IMR-90 (cell line): ENCODE results near the gene EBI3.

Source experiments
- CHD1 ChIP-seq: IDR thresholded peaks from 2 replicates; pipeline ENCODE4 v1.6.1; 2012; ENCODE audit warnings: low read depth, low read length, improper control_type of control experiment
- FOS ChIP-seq: fragments of 150-350 bp; IDR thresholded peaks from 2 replicates; pipeline ENCODE4 v1.6.1; 2016; ENCODE audit warnings: low read depth, low read length
- MAFK ChIP-seq: IDR thresholded peaks from 2 replicates; pipeline ENCODE4 v1.6.1; 2012; ENCODE audit warnings: low read depth, low read length, improper control_type of control experiment
- MAZ ChIP-seq: IDR thresholded peaks from 2 replicates; pipeline ENCODE4 v1.6.1; 2012; ENCODE audit warnings: low read depth, mild to moderate bottlenecking, low read length, improper control_type of control experiment, moderate library complexity, borderline replicate concordance
- MXI1 ChIP-seq: IDR thresholded peaks from 2 replicates; pipeline ENCODE4 v1.6.1; 2012; ENCODE audit warnings: low read depth, mild to moderate bottlenecking, low read length, moderate library complexity, borderline replicate concordance
- POLR2A ChIP-seq: IDR thresholded peaks from 2 replicates; pipeline ENCODE4 v1.6.1; 2012; ENCODE audit warnings: mild to moderate bottlenecking, low read depth, low read length
- RAD21 ChIP-seq: IDR thresholded peaks from 2 replicates; pipeline ENCODE4 v1.6.1; 2012; ENCODE audit warnings: low read length, improper control_type of control experiment
- RCOR1 ChIP-seq: IDR thresholded peaks from 2 replicates; pipeline ENCODE4 v1.6.1; 2012; ENCODE audit warnings: mild to moderate bottlenecking, low read length, improper control_type of control experiment; ENCODE audit not compliant: insufficient replicate concordance
- RFX5 ChIP-seq: IDR thresholded peaks from 2 replicates; pipeline ENCODE4 v1.8.0; 2012; ENCODE audit warnings: low read depth, mild to moderate bottlenecking, low read length, moderate library complexity
- SMC3 ChIP-seq: fragments of 150-350 bp; IDR thresholded peaks from 2 replicates; pipeline ENCODE4 v1.6.1; 2016; ENCODE audit warnings: low read depth, mild to moderate bottlenecking, antibody characterized with exemption, low read length, moderate library complexity
- TF ChIP-seq, protein P1 (sequence below): conservative IDR thresholded peaks from 2 replicates; pipeline ENCODE4 v1.5.1; 2012; ENCODE audit warnings: mild to moderate bottlenecking, low read depth, low read length, improper control_type of control experiment
- TF ChIP-seq, protein P2 (sequence below): fragments of 150-350 bp; IDR thresholded peaks from 2 replicates; pipeline ENCODE4 v1.6.1; 2017; ENCODE audit warnings: mild to moderate bottlenecking, antibody characterized with exemption, low read length, low read depth

DNA sequence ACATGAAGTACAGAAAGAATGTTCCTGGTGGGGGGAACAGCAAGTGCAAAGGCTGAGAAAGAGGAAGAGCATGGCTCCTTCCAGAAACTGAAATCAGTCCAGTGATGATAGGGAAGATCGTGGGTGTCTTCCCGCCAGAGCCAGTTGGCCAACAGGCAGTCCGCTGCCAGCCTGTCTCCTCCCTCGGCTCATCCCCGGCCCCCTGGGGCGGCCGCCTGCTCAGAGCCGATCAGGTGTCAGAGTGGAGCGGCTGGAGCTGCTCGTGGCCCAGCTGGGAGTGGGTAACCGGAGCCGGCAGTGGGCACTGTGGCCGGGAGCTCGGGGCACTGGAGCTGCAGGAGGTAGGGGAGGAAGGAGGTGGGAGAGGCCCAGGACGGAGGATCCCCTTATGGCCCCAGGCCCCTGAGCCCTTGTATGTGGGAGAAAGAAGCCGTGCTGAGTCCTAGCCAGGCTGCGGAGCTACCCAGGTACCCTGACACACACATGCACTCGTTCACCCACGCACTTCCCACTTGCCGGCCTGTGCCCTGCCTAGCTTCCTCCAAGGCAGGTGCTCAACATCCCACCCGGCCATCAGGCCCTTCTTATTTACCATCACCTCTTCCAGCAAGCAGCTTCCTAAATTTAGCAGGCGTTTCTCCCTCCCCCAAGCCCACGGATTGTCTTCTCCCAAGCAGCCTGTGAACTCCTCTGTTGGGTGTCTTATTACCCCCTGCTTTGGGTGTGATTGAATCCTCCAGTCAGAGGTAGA lies 45.2 kb upstream of the EBI3 start:
- no peak for TF ChIP-seq POLR2A
- TF ChIP-seq, protein P1, sequence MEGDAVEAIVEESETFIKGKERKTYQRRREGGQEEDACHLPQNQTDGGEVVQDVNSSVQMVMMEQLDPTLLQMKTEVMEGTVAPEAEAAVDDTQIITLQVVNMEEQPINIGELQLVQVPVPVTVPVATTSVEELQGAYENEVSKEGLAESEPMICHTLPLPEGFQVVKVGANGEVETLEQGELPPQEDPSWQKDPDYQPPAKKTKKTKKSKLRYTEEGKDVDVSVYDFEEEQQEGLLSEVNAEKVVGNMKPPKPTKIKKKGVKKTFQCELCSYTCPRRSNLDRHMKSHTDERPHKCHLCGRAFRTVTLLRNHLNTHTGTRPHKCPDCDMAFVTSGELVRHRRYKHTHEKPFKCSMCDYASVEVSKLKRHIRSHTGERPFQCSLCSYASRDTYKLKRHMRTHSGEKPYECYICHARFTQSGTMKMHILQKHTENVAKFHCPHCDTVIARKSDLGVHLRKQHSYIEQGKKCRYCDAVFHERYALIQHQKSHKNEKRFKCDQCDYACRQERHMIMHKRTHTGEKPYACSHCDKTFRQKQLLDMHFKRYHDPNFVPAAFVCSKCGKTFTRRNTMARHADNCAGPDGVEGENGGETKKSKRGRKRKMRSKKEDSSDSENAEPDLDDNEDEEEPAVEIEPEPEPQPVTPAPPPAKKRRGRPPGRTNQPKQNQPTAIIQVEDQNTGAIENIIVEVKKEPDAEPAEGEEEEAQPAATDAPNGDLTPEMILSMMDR: no peak
- no peak for TF ChIP-seq RAD21
- TF ChIP-seq, protein P2, sequence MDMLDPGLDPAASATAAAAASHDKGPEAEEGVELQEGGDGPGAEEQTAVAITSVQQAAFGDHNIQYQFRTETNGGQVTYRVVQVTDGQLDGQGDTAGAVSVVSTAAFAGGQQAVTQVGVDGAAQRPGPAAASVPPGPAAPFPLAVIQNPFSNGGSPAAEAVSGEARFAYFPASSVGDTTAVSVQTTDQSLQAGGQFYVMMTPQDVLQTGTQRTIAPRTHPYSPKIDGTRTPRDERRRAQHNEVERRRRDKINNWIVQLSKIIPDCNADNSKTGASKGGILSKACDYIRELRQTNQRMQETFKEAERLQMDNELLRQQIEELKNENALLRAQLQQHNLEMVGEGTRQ: no peak
- no peak for TF ChIP-seq RCOR1
- no peak for TF ChIP-seq MXI1
- no peak for TF ChIP-seq MAFK
- no peak for TF ChIP-seq RFX5
- TF ChIP-seq SMC3: no peak
- no peak for TF ChIP-seq MAZ
- TF ChIP-seq CHD1: no peak
- no peak for TF ChIP-seq FOS
